GM12875 (cell line): Measurements from ENCODE around the gene GUCY2C.

ENCODE experiments used
- H3K4me3 ChIP-seq: one replicate; pipeline ENCODE4 v1.5.1; 2011; ENCODE audit warnings: low read depth, low read length, control low read depth
- TF ChIP-seq, protein P1 (sequence below): IDR thresholded peaks from 2 replicates; pipeline ENCODE4 v1.5.1; 2011; ENCODE audit warnings: low read depth, mild to moderate bottlenecking, control low read depth, inconsistent platforms, low read length, moderate library complexity, borderline replicate concordance; ENCODE audit not compliant: insufficient read depth

The GUCY2C gene

DNA sequence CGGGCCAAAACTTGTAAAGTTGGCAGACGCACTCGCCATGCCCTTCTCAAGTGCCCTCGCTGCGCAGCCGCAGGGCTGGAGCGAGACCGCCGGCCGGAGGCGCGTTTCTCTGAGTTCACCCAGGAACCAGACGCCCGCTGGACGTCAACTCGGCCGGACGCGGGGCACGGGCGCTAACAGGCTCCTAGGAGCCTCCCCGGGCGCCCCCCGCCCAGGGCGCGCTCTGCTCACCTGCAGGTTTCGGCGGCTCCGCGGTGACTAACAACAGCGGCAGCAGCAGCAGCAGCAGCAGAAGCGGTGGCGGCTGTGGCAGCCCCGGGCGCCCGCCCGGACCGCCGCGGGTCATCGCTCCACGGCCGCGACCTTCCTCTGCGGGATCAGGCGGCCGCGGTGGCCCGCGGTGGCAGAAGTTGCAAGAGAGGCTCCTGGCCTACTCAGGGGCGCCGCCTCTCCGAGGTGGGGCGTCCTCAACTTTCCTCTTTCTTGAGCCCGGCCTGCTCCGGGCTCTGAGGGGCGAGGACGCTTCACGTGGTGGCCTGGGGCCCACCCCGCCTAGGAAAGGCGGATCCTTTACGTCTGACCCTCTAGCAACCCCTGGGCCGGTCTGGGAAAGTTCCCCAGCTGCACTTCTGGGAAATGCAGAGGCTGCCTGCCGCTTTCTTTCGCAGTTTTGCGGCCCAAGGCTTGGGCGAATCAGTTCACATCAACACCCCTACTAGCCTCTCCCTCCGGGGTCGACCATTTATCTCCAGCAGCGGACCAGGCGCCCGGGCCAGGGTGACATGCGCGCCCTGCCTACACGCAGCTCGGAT, 128.8 kb downstream of the GUCY2C start, which contains the start of gene PLBD1:
Gene PLBD1 (minus strand): TSS at position 533 of the 812 bp plus-strand sequence. CDS start 187 bp downstream, at position 346.
- peak within 1 kb of the TSS; percentile 53 for H3K4me3 ChIP-seq
- TF ChIP-seq, protein P1, sequence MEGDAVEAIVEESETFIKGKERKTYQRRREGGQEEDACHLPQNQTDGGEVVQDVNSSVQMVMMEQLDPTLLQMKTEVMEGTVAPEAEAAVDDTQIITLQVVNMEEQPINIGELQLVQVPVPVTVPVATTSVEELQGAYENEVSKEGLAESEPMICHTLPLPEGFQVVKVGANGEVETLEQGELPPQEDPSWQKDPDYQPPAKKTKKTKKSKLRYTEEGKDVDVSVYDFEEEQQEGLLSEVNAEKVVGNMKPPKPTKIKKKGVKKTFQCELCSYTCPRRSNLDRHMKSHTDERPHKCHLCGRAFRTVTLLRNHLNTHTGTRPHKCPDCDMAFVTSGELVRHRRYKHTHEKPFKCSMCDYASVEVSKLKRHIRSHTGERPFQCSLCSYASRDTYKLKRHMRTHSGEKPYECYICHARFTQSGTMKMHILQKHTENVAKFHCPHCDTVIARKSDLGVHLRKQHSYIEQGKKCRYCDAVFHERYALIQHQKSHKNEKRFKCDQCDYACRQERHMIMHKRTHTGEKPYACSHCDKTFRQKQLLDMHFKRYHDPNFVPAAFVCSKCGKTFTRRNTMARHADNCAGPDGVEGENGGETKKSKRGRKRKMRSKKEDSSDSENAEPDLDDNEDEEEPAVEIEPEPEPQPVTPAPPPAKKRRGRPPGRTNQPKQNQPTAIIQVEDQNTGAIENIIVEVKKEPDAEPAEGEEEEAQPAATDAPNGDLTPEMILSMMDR = no peak

DNA sequence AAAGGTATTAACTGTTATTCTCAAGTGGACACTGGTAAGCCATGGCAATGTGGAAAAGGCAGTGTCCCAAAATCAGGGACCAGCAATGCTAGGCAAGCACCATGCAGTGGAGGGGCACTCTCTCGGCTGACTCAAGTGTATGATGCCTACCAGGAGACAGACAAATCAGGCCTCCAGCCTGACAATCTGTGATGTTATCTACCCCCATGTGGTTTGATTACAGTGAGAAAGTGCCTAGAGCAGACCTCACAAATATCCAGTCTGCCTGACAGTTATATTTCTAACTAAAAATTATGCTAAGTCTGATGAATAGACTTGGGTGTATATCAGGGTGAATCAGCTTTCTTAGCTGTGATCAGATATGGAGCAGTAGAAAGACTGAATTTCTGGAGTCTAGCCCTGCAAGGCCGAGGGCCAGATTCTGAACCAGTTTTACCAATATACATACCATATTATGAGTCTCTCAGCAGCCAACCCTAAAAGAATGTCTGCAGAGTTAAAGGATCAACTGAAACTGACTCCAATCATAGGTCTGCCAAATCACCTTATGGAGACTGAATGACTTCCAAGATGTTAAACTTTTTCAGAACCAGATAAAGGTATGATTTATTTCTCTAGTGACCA, 132.0 kb downstream of the GUCY2C start:
- TF ChIP-seq, protein P1 = no peak
- no peak overlapping the region for H3K4me3 ChIP-seq

DNA sequence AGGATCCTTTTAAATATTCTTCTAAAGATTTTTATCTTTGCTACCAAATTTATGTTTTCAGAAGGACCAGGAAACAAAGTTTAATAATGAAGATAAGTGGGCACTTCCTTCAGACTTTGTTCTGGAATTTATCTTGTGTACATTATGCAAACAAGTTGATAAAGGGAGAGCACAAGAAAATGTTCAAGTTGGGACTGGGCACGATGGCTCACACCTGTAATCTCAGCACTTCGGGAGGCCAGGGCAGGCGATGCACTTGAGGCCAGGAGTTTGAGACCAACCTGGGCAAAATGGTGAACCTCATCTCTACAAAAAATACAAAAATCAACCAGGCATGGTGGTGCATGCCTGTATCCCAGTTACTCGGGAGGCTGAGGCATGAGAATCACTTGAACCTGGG, 133.4 kb downstream of the GUCY2C start:
- TF ChIP-seq, protein P1 = no peak
- no peak overlapping the region for H3K4me3 ChIP-seq
